HepG2 (cell line): Measurements from ENCODE around the gene LZTR1.
A peak's percentile ranks its signal among the peaks of the same experiment; 100 is the strongest.

Experiments used
- CTCF ChIP-seq: sonication (generic); formaldehyde crosslinking; IDR thresholded peaks from 2 replicates; pipeline ENCODE4 v1.5.0; 2020; ENCODE audit warnings: mild to moderate bottlenecking, missing genetic modification reagents, moderate library complexity
- NFAT5 ChIP-seq: sonication (generic); formaldehyde crosslinking; IDR thresholded peaks from 2 replicates; pipeline ENCODE4 v1.4.0; 2020; ENCODE audit warnings: missing genetic modification reagents
- RFX5 ChIP-seq: IDR thresholded peaks from 2 replicates; pipeline ENCODE4 v1.6.1; 2011; ENCODE audit warnings: low read depth, low read length, improper control_type of control experiment
- SUZ12 ChIP-seq: fragments of 150-350 bp; IDR thresholded peaks from 2 replicates; pipeline ENCODE4 v1.6.1; 2014; ENCODE audit warnings: low read depth, low read length
- ZBTB33 ChIP-seq: sonication (generic); formaldehyde crosslinking; IDR thresholded peaks from 2 replicates; pipeline ENCODE4 v1.4.0; 2020; ENCODE audit warnings: missing genetic modification reagents
- TF ChIP-seq, protein P1 (sequence below): IDR thresholded peaks from 2 replicates; pipeline ENCODE4 v1.6.1; 2012; ENCODE audit warnings: low read length, improper control_type of control experiment

DNA sequence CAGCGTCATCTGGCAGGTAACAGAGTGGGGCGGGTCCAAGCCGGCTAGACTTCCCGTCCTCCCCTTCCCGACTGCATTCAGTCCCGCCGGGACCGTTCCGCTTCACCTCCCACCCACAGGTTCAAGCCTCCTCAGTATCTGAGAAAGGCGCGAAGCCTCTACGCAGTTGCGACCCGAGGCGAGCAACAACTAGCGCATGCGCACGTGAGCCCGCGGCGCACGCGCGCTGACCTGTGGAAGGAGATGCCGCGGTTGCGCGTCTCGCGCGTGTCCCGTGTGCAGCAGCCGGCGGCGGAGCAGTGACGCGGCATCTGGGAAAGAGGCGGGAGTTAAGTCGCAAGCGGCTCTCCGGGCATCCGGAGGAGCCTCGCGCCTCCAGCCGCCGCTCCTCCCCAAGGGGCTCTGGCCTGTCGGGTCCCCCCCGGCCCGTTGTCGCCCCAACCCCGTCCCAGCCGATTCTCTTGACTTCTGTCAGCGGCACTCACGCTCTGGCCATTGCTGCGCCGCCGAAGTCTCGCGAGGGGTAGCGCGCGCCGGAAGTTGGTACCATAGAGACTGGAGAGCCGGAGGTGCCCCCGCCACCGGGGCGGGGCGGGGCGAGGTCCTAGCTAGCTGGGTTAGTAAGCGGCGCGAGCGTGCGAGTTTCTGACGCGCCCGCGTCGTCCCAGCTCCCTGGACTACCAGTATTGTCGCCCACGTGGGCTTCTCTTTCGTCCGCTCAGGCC is 19.7 kb downstream of the LZTR1 start, which contains the start of gene THAP7:
- no peak for TF ChIP-seq ZBTB33 (CRISPR knock-in tag)
- TF ChIP-seq CTCF (CRISPR knock-in tag) = peak; percentile 12
- TF ChIP-seq, protein P1, sequence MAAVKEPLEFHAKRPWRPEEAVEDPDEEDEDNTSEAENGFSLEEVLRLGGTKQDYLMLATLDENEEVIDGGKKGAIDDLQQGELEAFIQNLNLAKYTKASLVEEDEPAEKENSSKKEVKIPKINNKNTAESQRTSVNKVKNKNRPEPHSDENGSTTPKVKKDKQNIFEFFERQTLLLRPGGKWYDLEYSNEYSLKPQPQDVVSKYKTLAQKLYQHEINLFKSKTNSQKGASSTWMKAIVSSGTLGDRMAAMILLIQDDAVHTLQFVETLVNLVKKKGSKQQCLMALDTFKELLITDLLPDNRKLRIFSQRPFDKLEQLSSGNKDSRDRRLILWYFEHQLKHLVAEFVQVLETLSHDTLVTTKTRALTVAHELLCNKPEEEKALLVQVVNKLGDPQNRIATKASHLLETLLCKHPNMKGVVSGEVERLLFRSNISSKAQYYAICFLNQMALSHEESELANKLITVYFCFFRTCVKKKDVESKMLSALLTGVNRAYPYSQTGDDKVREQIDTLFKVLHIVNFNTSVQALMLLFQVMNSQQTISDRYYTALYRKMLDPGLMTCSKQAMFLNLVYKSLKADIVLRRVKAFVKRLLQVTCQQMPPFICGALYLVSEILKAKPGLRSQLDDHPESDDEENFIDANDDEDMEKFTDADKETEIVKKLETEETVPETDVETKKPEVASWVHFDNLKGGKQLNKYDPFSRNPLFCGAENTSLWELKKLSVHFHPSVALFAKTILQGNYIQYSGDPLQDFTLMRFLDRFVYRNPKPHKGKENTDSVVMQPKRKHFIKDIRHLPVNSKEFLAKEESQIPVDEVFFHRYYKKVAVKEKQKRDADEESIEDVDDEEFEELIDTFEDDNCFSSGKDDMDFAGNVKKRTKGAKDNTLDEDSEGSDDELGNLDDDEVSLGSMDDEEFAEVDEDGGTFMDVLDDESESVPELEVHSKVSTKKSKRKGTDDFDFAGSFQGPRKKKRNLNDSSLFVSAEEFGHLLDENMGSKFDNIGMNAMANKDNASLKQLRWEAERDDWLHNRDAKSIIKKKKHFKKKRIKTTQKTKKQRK = no peak
- 0 out of 2 replicates have a peak, but pooled peaks have one; percentile 3 for TF ChIP-seq RFX5
- no peak for TF ChIP-seq NFAT5 (CRISPR knock-in tag)
- no peak for TF ChIP-seq SUZ12
